Stimulated activated CD8-positive, alpha-beta memory T cell treated with anti-CD3 and anti-CD28 coated beads, Interleukin-4, amount 100 ng/mL, for 4 hours (primary cell): Measurements from ENCODE around the gene RAD54L.
A peak's percentile ranks its signal among the peaks of the same experiment; 100 is the strongest.

Source experiments
- DNase-seq, 2 donors: peaks; one replicate each; pipeline ENCODE4 v3.0.0-alpha.2; 2020; ENCODE audit warnings: low read depth in 2 of 2, low spot score in 1 of 2

Gene RAD54L

GRCh38 chr1:46284597-46285564 lies 37.3 kb downstream of the RAD54L start:
- no peak for DNase-seq

- DNase-seq: peak in 1 of 2 donors; percentile 18
These were observed 38.3 kb downstream of the RAD54L start for GRCh38 chr1:46285730-46286477.

DNA sequence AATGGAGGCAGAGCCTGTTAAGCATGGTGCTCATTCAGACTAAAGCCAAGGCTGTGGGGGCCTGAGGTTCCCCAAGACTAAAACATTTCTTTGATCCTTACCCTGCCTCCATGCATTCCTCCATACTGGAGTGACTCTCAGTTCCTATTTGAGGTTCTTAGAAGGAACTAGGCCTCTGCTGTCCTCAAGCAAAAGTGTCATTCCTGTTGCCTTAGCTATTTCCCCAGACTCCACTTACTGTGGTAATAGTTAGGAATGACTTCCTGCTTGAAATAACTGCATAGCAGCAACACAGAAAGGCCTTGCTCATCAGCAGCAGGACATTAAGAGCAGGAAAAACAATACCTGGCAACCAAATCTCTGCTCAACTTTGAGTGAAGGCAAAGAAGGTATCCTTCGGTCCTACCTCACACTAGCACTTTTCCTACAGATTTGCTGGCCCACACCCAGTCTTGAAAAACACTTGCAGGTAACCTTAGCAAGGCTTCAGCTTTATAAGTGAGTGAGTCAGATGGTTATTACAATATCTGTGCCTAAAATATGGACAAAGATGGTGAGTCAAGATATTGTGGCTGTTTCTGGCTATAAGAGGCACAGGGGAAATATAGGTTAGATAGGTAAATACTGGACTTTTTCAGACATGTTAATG lies 41.0 kb downstream of the RAD54L start:
- DNase-seq: no peak

DNA sequence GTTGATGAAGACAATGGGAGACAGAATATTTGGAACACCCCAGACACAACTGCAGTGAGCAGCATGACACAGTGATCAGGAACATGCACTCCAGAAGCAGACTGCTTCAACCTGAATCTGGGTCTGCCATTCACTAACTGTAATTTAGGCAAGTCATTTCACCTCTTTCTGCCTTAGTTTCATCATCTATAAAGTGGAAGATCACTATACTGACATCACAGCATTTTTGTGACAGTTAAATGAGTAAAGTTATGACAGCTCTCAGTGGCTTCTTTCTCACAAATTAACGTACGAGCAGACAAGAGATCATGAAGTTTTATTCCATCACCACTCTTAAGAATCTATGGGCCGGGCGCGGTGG lies 41.6 kb downstream of the RAD54L start:
- DNase-seq: no peak

GRCh38 chr1:46289976-46290375 lies 42.4 kb downstream of the RAD54L start:
- no peak for DNase-seq

- DNase-seq: no peak
These were observed 47.7 kb downstream of the RAD54L start for GRCh38 chr1:46295306-46295705.

GRCh38 chr1:46298387-46298786 lies 50.8 kb downstream of the RAD54L start:
- DNase-seq: no peak

DNA sequence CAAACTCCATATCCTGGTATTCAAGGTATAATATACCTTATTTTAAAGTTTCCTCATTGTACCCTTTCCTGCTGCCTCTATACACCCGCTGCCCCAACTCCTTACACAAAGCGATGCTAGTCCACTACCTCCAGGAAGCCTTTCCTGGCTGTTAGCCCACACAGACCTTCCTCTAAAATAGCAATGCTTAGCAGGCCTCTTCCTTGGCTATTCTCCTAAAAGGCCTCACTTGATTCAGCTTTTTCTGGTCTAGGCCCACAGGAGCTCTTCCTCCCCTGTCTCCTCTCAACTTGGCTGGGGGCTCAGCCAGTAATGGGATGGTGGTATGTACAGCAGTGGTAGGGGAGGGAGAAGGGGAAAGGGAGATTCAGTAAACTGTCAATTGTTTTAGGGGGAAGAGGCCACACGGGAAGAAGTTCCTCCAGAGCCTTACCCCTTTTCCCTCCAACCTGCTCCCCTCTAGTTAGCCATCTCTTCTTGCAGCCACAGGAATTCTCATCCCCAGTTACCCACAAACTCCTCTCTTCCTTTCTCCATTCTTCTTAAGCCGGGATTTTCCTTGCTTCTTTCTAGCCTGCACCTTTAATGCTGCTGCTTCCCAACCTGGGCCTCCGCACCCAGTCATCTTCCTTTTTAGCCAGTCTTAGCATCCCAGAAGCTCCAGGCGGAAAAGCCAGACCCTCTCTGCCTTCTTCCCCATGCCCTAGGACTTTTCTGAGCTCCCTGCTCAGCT lies 53.3 kb downstream of the RAD54L start:
- DNase-seq: no peak

GRCh38 chr1:46301406-46301807 lies 53.8 kb downstream of the RAD54L start:
- DNase-seq: no peak

- peak; percentile 11 to 13 for DNase-seq
These were observed 54.5 kb downstream of the RAD54L start for GRCh38 chr1:46301808-46302640.

DNA sequence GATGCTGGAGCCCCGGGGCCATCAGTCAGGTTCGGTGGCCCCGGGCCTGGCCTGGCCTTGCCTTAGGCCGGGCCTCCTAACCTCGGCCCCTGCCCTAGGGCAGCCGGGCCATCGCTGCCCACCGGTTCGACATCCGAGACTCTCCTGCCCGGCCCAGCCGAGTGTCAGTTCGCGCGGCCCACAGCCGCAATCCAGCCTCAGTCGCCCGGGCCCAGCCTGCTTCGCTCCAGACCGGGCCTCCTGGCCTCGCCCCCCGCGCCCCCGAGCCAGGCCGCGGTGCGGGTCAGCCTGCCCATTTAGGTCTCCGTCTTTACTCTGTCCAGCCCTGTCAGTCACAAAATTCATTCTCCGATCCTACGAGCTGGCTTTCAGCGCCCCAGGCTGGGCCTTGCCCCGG lies 55.1 kb downstream of the RAD54L start:
- DNase-seq: no peak

GRCh38 chr1:46303038-46303871 lies 55.7 kb downstream of the RAD54L start, which contains the start of the genes LRRC41 and UQCRH:
Gene LRRC41 (minus strand): TSS chr1:46303616. CDS start chr1:46303322, 294 bp downstream.
Gene UQCRH (plus strand): TSS chr1:46303698. CDS start chr1:46303767, 69 bp downstream.
- peak; percentile 80 to 86 for DNase-seq

DNA sequence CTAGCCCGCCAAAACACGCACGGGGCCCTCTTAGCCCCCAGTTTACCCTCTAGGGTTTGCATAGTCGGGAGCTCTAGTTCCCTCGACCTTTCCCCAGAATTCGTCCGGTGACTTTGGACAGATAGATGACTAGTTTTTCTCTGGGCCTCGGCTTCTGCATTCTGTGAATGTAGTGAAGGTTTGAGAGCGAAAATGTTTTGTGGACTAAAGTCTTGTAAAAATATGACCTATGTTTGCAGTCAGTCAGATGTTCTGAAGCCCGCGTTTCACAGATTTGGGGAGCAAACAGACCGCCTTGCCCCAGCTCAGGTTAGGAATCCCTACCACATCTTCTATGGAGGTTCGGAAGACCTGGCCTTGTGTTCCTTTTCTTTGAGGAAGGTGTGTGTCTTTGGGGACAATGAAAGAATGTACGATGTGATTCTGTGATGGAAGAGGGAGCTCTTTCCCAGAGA lies 56.3 kb downstream of the RAD54L start:
- DNase-seq: no peak

DNA sequence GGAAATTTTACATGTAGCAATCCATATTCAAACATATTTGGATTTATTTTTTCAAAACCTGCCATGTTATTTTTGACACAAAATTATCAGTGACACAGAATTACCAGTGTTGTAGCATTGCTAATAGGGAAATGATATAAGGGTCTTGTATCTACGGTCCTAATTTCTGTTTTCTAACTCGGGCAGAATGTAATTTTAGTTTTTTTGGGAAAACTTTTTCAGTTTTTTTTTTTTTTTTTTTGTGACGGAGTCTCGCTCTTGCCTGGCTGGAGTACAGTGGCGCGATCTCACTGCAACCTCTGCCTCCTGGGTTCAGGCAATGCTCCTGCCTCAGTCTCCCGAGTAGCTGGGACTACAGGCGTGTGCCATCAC lies 58.6 kb downstream of the RAD54L start:
- DNase-seq: no peak

DNA sequence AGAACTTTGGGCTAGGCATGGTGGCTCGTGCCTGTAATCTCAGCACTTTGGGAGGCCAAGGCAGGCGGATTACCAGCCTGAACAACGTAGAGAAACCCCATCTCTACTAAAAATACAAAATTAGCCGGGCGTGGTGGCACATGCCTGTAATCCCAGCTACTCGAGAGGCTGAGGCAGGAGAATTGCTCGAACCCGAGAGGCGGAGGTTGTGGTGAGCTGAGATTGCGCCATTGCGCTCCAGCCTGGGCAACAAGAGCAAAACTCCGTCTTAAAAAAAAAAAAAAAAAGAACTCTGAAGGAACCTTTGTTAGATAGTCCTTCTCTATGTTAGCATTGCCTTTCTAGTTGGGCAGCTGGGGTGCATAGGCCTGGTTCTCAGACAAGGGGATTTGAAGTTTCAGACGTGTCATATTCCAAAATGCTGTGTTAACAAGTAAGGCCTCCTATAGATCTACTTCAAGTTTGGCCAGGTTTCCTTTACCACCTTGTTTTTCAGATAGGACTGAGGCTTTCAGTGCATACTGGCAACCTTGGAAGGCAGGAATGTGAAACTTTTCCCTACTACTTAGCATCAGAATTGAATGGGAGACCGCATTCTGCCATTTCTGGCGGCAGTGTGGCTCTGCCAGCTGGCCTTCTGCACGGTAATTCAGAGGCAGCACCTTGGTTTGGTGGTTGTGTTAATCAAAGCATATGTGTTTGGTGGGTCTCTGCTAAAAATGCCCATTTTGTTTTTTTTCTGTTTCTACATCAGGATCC lies 62.0 kb downstream of the RAD54L start:
- DNase-seq: no peak

DNA sequence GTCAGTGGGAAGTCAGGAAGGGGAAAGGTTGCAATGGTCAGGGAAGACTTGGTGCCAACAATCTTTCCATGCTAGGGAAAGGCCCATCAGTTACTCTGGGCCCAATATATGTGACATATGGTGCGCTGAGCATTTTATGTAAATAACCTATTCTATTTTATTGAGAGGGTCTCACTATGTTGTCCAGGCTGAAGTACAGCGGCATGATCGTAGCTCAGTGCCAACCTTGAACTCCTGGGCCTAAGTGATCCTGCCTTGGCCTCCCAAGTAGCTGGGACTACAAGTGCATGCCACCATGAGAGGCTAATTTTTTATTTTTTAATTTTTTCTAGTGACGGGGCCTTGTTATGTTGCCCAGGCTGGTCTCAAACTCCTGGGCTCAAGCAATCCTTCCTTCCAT lies 62.8 kb downstream of the RAD54L start:
- no peak for DNase-seq

DNA sequence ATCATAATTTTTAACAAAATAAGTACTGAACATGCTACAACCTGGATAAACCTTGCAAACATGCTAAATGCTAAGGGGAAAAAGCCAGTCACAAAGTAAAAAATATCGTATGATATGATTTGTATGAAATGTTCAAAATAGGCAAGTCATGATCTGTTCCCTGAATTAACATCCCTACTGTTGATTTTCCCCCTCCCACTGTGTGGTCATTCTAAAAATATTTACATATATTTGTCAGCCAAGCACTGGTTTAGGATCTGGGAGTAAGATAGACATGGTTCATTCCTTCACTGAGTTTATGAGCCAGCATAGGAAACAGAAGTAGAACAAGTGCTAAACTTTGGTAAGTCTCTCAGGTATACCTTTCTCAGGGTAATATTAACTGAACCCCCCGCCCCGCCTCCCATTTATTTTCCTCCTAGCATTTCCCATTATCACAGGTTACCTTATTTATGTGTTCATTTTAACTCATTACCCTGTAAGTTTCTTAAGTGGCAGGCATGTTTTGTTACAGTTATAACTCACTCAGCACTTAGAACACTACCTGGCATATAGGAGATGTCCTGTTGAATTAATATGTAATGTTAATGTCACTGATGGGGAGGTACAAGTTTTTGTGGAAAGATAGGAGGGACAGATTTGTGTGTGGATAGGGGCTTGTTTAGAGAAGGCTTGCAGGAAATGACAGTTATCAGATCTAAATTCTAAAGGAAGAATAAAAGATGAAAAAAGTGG lies 68.3 kb downstream of the RAD54L start:
- DNase-seq: no peak

- no peak for DNase-seq
These were observed 69.8 kb downstream of the RAD54L start for GRCh38 chr1:46317323-46317722.
